ENCODE measurements around the gene NDUFB2.

DNA sequence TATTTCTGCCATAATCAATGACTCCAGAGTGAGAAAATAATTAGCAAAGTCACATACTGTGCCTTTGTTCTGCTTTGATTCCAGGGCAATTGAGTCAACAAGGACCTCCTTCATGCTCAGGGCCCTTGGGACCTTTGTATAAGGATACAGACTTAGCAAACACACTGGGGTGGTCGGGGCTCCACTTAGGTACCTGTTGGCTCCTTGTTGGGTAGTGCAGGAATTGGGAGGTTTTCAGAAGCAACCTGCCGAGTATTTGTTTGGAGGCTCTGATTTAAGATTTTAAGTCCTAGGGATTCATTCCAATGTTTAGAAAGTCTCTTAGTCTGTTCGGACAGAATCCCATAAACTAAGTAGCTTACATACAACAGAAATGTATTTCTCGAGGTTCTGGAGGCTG, 20.8 kb upstream of the NDUFB2 start:
- TF ChIP-seq, protein P1, sequence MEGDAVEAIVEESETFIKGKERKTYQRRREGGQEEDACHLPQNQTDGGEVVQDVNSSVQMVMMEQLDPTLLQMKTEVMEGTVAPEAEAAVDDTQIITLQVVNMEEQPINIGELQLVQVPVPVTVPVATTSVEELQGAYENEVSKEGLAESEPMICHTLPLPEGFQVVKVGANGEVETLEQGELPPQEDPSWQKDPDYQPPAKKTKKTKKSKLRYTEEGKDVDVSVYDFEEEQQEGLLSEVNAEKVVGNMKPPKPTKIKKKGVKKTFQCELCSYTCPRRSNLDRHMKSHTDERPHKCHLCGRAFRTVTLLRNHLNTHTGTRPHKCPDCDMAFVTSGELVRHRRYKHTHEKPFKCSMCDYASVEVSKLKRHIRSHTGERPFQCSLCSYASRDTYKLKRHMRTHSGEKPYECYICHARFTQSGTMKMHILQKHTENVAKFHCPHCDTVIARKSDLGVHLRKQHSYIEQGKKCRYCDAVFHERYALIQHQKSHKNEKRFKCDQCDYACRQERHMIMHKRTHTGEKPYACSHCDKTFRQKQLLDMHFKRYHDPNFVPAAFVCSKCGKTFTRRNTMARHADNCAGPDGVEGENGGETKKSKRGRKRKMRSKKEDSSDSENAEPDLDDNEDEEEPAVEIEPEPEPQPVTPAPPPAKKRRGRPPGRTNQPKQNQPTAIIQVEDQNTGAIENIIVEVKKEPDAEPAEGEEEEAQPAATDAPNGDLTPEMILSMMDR (IDR thresholded peaks at IDR 0.05): no peak
- TF ChIP-seq POLR2A (IDR thresholded peaks at IDR 0.05): no peak

Data from testis (tissue), 2 donors.